HG03378 (cell line): ENCODE data around the gene DMRT3.
"Not testable (repeated sequence)": the region's sequence is repeated elsewhere in the genome, so short reads cannot be mapped to it uniquely, and the experiment has no call there.

Experiments used
- ATAC-seq: cut with Tn5 transposase; IDR thresholded peaks from one replicate; pipeline ENCODE4 v1.9.1; 2021; ENCODE audit warnings: mild to moderate bottlenecking, moderate library complexity; ENCODE audit not compliant: unreplicated experiment

Gene DMRT3

DNA sequence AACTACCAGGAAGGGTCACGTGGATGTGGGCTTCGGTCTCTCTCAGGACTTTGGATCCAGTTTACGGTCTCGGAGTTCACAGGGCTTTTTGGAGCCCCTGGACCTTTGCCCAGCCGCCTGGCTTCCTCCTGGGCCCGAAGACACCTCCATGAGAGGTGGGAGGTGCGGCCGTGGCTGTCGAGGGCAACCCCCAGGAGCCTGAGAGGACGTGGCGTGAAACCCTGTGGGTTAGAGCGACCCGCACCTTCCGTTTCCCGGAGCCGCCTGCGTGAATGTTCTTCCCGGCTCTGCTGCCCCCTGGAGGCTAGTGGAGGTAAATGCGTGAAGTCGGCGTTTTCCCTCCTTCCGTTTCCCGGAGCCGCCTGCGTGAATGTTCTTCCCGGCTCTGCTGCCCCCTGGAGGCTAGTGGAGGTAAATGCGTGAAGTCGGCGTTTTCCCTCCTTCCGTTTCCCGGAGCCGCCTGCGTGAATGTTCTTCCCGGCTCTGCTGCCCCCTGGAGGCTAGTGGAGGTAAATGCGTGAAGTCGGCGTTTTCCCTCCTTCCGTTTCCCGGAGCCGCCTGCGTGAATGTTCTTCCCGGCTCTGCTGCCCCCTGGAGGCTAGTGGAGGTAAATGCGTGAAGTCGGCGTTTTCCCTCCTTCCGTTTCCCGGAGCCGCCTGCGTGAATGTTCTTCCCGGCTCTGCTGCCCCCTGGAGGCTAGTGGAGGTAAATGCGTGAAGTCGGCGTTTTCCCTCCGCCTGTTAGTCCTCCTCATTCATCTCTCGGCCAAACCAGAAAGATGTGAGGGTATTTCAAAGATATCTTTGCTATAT is 22.1 kb downstream of the DMRT3 start:
- not testable (repeated sequence) for ATAC-seq

GRCh38 chr9:1001838-1002237 is 25.4 kb downstream of the DMRT3 start:
- no peak for ATAC-seq

- no peak for ATAC-seq
Measured at GRCh38 chr9:1002678-1003077, 26.2 kb downstream of the DMRT3 start.

GRCh38 chr9:1005043-1005667 is 28.7 kb downstream of the DMRT3 start:
- ATAC-seq, result peak; percentile 54

GRCh38 chr9:1007312-1007711 is 30.9 kb downstream of the DMRT3 start:
- ATAC-seq, result no peak

GRCh38 chr9:1008216-1008615 is 31.8 kb downstream of the DMRT3 start:
- no peak for ATAC-seq

- peak; percentile 94 for ATAC-seq
Measured at GRCh38 chr9:1009101-1009707, 32.7 kb downstream of the DMRT3 start.

DNA sequence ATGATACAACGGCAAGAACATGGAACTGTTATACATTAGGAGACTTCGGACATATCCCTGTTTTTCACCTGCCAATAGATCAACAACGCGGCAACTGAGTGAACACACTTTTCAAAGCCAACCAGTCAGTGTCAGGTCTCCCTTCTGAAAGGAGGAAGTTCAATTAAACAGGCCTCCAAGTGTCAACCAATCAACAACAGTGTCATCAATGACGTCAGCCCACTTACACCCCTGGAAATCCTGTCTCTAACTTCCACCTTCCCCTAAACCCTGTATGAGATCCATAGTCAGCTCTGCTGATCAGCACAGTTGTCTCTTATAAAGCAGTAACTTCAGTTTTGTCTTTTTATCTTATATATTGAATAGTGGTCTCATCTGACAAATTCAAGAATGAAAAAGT is 36.6 kb downstream of the DMRT3 start:
- no peak for ATAC-seq

DNA sequence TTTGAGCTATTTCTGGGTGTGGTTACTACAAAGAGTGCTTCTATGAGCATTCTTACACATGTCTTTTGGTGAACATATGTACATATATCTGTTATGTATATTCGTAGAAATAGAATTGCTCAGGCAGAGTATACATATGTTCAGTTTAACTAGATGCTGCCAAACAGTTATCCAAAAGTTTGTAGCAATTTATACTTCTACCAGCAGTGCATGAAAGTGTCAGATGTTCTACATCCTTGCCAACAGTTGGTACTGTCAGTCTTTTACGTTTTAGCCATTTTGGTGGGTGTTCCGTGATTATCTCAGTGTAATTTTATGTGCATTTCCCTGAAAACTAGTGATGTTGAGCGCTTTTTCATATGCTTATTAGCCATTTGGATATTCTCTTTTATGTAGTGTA is 37.8 kb downstream of the DMRT3 start:
- ATAC-seq, result no peak

- ATAC-seq, result no peak
Measured at GRCh38 chr9:1014640-1015039, 38.2 kb downstream of the DMRT3 start.

GRCh38 chr9:1018121-1018520 is 41.7 kb downstream of the DMRT3 start:
- no peak for ATAC-seq

DNA sequence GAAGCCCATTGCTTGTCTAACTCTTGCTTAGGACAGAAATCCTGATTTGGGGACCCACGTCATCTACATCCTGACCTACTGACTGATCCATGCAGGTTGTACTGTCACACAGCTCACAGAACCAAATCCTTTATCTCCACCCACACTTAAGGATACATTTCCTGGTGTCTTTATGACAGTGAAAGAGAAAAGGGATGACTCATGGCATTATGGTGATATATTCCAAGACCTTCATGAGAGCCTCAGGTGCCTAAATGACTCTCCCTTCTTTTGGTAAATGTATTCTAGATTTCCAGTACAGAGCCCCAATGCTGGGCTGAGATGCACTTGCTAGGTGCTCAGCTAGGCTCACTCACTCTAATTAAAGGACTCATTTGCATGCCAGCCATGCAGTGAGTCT is 47.7 kb downstream of the DMRT3 start:
- ATAC-seq, result no peak

GRCh38 chr9:1025131-1025530 is 48.7 kb downstream of the DMRT3 start:
- no peak for ATAC-seq

- ATAC-seq, result no peak
Measured at GRCh38 chr9:1026219-1026618, 49.8 kb downstream of the DMRT3 start.

GRCh38 chr9:1028501-1029190 is 52.2 kb downstream of the DMRT3 start:
- no peak for ATAC-seq

DNA sequence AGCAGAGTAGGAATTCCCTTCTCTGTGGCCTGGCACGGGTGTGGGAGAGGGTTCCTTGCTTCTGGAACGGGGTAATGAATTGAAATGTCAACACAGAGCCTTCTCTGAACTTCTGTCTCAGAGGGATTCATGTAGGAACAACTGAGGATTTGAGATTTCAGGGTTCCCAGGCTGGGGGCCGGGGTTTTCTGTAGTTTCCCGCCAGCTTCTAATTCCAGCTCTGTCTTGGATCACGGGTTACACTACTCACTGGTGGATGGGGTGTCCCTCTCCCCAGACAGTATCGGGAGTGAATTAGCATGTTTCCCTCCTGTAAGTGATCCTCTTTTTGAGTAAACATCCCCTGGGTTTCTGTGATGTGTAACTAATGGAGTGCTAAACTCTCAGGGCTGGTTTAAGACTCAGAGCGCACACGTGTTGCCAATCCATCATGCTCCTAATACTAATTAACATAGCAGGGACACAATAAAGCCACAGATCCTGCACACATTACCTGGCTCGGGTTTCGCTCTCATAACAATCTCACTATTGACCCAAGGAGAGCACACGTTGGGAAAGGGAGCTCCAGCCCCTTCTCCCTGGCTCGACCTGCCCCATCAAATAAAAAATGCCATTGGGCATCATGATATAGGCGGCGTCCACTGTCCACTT is 55.6 kb downstream of the DMRT3 start:
- ATAC-seq, result no peak

- no peak for ATAC-seq
Measured at GRCh38 chr9:1034271-1034670, 57.8 kb downstream of the DMRT3 start.

DNA sequence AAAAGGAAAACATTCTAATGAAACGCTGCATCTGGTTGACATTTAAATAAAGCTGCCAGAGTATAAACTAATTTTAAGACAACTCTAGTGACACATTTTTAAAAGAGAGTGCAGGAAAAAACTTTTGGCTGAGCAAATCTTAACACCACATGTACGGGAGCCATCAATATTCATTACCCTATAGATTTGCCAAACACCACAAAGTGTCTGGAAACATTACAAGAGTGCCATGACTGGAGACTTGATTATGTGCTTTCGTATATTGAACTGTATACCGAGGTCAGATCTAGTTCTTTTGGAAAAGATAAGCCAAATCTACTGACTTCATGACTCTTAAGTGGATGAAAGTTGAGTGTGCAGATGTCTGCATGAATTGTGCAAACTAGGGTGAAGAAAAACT is 63.1 kb downstream of the DMRT3 start:
- no peak for ATAC-seq
